GM10847 (cell line): ENCODE data around the gene GPATCH3.

Experiments
- POLR2A ChIP-seq: IDR thresholded peaks from 2 replicates; pipeline ENCODE4 v1.6.1; 2011; ENCODE audit not compliant: insufficient read length; ENCODE audit errors: extremely low read depth

The GPATCH3 gene

GRCh38 chr1:26858891-26859640, 41.2 kb downstream of the GPATCH3 start:
- TF ChIP-seq POLR2A, result no peak

- no peak for TF ChIP-seq POLR2A
These were observed 42.1 kb downstream of the GPATCH3 start for GRCh38 chr1:26858160-26858559.

GRCh38 chr1:26857473-26858060, 42.7 kb downstream of the GPATCH3 start:
- TF ChIP-seq POLR2A, result no peak

- no peak for TF ChIP-seq POLR2A
These were observed 43.4 kb downstream of the GPATCH3 start for GRCh38 chr1:26856604-26857469.

GRCh38 chr1:26856181-26856580, 44.1 kb downstream of the GPATCH3 start:
- TF ChIP-seq POLR2A, result no peak

GRCh38 chr1:26855636-26856035, 44.6 kb downstream of the GPATCH3 start:
- TF ChIP-seq POLR2A, result no peak

GRCh38 chr1:26854906-26855305, 45.4 kb downstream of the GPATCH3 start:
- no peak for TF ChIP-seq POLR2A

GRCh38 chr1:26853600-26853999, 46.7 kb downstream of the GPATCH3 start:
- TF ChIP-seq POLR2A, result no peak

- no peak for TF ChIP-seq POLR2A
These were observed 47.1 kb downstream of the GPATCH3 start for GRCh38 chr1:26853156-26853555.

GRCh38 chr1:26852701-26853100, 47.6 kb downstream of the GPATCH3 start:
- TF ChIP-seq POLR2A, result no peak

- TF ChIP-seq POLR2A, result no peak
These were observed 49.1 kb downstream of the GPATCH3 start for GRCh38 chr1:26851106-26851684.

- TF ChIP-seq POLR2A, result no peak
These were observed 51.1 kb downstream of the GPATCH3 start for GRCh38 chr1:26848941-26849774.

GRCh38 chr1:26848499-26848898, 51.8 kb downstream of the GPATCH3 start:
- TF ChIP-seq POLR2A, result no peak

- no peak for TF ChIP-seq POLR2A
These were observed 55.7 kb downstream of the GPATCH3 start for GRCh38 chr1:26844424-26845196.
